Islet precursor cell (in vitro differentiated cells): Measurements from ENCODE around the gene NAA35.
"Not testable (repeated sequence)": the region's sequence is repeated elsewhere in the genome, so short reads cannot be mapped to it uniquely, and the experiment has no call there.

Experiments used
- DNase-seq: peaks from one replicate; pipeline ENCODE4 v3.0.0-alpha.2; 2018

NAA35 gene

GRCh38 chr9:85940832-85941621 is at the start of gene NAA35:
NAA35 (plus strand) TSS chr9:85941146; CDS start chr9:85942160, 1,014 bp downstream.
- DNase-seq, result peak; percentile 99

GRCh38 chr9:85892401-85892800 is 48.5 kb upstream of the NAA35 start:
- DNase-seq, result no peak

GRCh38 chr9:85895685-85896084 is 45.3 kb upstream of the NAA35 start:
- no peak for DNase-seq

- no peak for DNase-seq
Observed at GRCh38 chr9:85897848-85898247, 43.1 kb upstream of the NAA35 start.

- peak; percentile 67 for DNase-seq
Observed at GRCh38 chr9:85898332-85898731, 42.6 kb upstream of the NAA35 start.

GRCh38 chr9:85899388-85899787 is 41.6 kb upstream of the NAA35 start:
- DNase-seq, result no peak

- no peak for DNase-seq
Observed at GRCh38 chr9:85900504-85901201, 40.3 kb upstream of the NAA35 start.

GRCh38 chr9:85904975-85905374 is 36.0 kb upstream of the NAA35 start:
- DNase-seq, result no peak

- DNase-seq, result no peak
Observed at GRCh38 chr9:85905957-85906356, 35.0 kb upstream of the NAA35 start.

- no peak for DNase-seq
Observed at GRCh38 chr9:85909390-85909789, 31.6 kb upstream of the NAA35 start.

GRCh38 chr9:85914108-85914507 is 26.8 kb upstream of the NAA35 start:
- DNase-seq, result no peak

- DNase-seq, result no peak
Observed at GRCh38 chr9:85917756-85918155, 23.2 kb upstream of the NAA35 start.

GRCh38 chr9:85925493-85925892 is 15.5 kb upstream of the NAA35 start:
- DNase-seq, result no peak

- no peak for DNase-seq
Observed at GRCh38 chr9:85927076-85927475, 13.9 kb upstream of the NAA35 start.

- no peak for DNase-seq
Observed at GRCh38 chr9:85931495-85931894, 9.5 kb upstream of the NAA35 start.

- not testable (repeated sequence) for DNase-seq
Observed at GRCh38 chr9:85935950-85936349, 5.0 kb upstream of the NAA35 start.

- DNase-seq, result no peak
Observed at GRCh38 chr9:85940275-85940831, 593 bp upstream of the NAA35 start.

GRCh38 chr9:85941622-85941940 is 635 bp downstream of the NAA35 start:
- DNase-seq, result no peak

- no peak for DNase-seq
Observed at GRCh38 chr9:85941966-85942912, 1.3 kb downstream of the NAA35 start.

- no peak for DNase-seq
Observed at GRCh38 chr9:85942913-85943709, 2.2 kb downstream of the NAA35 start.

- no peak for DNase-seq
Observed at GRCh38 chr9:85943757-85944430, 2.9 kb downstream of the NAA35 start.

GRCh38 chr9:85944672-85945071 is 3.7 kb downstream of the NAA35 start:
- no peak for DNase-seq
